ENCODE measurements around the gene FAM216A. TPM values are rescaled to one million over a fixed set of nuclear protein-coding genes. Genes with fewer than 3 reads are reported as not detected.

Gene FAM216A
- total and polyA plus RNA-seq, 9 of the 15 experiments (the other 6 are each of a cell fraction or from before 2014, with no cell fraction given) = 17.2 to 96.9 (median 48.5) TPM

- TF ChIP-seq, protein P1, sequence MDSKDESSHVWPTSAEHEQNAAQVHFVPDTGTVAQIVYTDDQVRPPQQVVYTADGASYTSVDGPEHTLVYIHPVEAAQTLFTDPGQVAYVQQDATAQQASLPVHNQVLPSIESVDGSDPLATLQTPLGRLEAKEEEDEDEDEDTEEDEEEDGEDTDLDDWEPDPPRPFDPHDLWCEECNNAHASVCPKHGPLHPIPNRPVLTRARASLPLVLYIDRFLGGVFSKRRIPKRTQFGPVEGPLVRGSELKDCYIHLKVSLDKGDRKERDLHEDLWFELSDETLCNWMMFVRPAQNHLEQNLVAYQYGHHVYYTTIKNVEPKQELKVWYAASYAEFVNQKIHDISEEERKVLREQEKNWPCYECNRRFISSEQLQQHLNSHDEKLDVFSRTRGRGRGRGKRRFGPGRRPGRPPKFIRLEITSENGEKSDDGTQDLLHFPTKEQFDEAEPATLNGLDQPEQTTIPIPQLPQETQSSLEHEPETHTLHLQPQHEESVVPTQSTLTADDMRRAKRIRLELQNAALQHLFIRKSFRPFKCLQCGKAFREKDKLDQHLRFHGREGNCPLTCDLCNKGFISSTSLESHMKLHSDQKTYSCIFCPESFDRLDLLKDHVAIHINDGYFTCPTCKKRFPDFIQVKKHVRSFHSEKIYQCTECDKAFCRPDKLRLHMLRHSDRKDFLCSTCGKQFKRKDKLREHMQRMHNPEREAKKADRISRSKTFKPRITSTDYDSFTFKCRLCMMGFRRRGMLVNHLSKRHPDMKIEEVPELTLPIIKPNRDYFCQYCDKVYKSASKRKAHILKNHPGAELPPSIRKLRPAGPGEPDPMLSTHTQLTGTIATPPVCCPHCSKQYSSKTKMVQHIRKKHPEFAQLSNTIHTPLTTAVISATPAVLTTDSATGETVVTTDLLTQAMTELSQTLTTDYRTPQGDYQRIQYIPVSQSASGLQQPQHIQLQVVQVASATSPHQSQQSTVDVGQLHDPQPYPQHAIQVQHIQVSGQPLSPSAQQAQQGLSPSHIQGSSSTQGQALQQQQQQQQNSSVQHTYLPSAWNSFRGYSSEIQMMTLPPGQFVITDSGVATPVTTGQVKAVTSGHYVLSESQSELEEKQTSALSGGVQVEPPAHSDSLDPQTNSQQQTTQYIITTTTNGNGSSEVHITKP (IDR thresholded peaks at IDR 0.05; ENCODE audit: partially characterized antibody) = no peak
- TF ChIP-seq, protein P2, sequence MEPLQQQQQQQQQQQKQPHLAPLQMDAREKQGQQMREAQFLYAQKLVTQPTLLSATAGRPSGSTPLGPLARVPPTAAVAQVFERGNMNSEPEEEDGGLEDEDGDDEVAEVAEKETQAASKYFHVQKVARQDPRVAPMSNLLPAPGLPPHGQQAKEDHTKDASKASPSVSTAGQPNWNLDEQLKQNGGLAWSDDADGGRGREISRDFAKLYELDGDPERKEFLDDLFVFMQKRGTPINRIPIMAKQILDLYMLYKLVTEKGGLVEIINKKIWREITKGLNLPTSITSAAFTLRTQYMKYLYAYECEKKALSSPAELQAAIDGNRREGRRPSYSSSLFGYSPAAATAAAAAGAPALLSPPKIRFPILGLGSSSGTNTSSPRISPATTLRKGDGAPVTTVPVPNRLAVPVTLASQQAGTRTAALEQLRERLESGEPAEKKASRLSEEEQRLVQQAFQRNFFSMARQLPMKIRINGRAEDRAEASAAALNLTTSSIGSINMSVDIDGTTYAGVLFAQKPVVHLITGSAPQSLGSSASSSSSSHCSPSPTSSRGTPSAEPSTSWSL (CRISPR knock-in tag; IDR thresholded peaks at IDR 0.05; ENCODE audit: borderline replicate concordance) = no peak
- TF ChIP-seq CCNT2 (IDR thresholded peaks at IDR 0.05; ENCODE audit: borderline replicate concordance, extremely low read depth, insufficient read length, low read depth, low read length) (peak; percentile 29), ATF6 (CRISPR knock-in tag; IDR thresholded peaks at IDR 0.05) (peak; percentile 74; the same call in 1 of the 2 replicates), AFF1 (IDR thresholded peaks at IDR 0.05; ENCODE audit: low read depth in 1 of 2, partially characterized antibody in 2 of 2) (peak in 1 of 2 experiments; percentile 51), ZNF639 (CRISPR knock-in tag; conservative IDR thresholded peaks at IDR 0.05 in 1 of 2, IDR thresholded peaks at IDR 0.05 in 1 of 2) (peak in 1 of 2 experiments; percentile 76; a peak in 1 of 4 replicates), MTA2 (IDR thresholded peaks at IDR 0.05; ENCODE audit: low read depth) (no peak)
- TF ChIP-seq, protein P3, sequence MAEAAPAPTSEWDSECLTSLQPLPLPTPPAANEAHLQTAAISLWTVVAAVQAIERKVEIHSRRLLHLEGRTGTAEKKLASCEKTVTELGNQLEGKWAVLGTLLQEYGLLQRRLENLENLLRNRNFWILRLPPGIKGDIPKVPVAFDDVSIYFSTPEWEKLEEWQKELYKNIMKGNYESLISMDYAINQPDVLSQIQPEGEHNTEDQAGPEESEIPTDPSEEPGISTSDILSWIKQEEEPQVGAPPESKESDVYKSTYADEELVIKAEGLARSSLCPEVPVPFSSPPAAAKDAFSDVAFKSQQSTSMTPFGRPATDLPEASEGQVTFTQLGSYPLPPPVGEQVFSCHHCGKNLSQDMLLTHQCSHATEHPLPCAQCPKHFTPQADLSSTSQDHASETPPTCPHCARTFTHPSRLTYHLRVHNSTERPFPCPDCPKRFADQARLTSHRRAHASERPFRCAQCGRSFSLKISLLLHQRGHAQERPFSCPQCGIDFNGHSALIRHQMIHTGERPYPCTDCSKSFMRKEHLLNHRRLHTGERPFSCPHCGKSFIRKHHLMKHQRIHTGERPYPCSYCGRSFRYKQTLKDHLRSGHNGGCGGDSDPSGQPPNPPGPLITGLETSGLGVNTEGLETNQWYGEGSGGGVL (CRISPR knock-in tag; IDR thresholded peaks at IDR 0.05) = no peak
These were observed at the start of gene FAM216A, which contains the start of gene GPN3 (continued) for GRCh38 chr12:110468214-110469048.

Data from K562 (cell line).